NK-92 (cell line): ENCODE data around the gene NLRP5.
"Not testable (repeated sequence)": the region's sequence is repeated elsewhere in the genome, so short reads cannot be mapped to it uniquely, and the experiment has no call there.

Source experiments
- DNase-seq: peaks from one replicate; lab custom pipeline; 2025; ENCODE audit not compliant: unreplicated experiment; lab: John Stamatoyannopoulos, UW

NLRP5 gene

GRCh38 chr19:56098237-56098636 lies 111.7 kb downstream of the NLRP5 start:
- DNase-seq: not testable (repeated sequence)

- DNase-seq: no peak
Observed at GRCh38 chr19:56098731-56099568, 112.4 kb downstream of the NLRP5 start.

GRCh38 chr19:56099638-56100539 lies 113.3 kb downstream of the NLRP5 start:
- DNase-seq: no peak

- DNase-seq: no peak
Observed at GRCh38 chr19:56101095-56101494, 114.5 kb downstream of the NLRP5 start.

GRCh38 chr19:56101746-56102535 lies 115.4 kb downstream of the NLRP5 start:
- DNase-seq: no peak

- DNase-seq: no peak
Observed at GRCh38 chr19:56103027-56103614, 116.5 kb downstream of the NLRP5 start.

- no peak for DNase-seq
Observed at GRCh38 chr19:56104423-56104822, 117.8 kb downstream of the NLRP5 start.

GRCh38 chr19:56105090-56105701 lies 118.6 kb downstream of the NLRP5 start:
- no peak for DNase-seq

GRCh38 chr19:56105831-56106396 lies 119.3 kb downstream of the NLRP5 start:
- DNase-seq: not testable (repeated sequence)

GRCh38 chr19:56106397-56106849 lies 119.8 kb downstream of the NLRP5 start:
- DNase-seq: no peak

GRCh38 chr19:56106993-56107392 lies 120.4 kb downstream of the NLRP5 start:
- DNase-seq: no peak

GRCh38 chr19:56107626-56108351 lies 121.2 kb downstream of the NLRP5 start:
- no peak for DNase-seq

GRCh38 chr19:56108447-56109195 lies 122.0 kb downstream of the NLRP5 start:
- DNase-seq: no peak

- DNase-seq: no peak
Observed at GRCh38 chr19:56109226-56109625, 122.7 kb downstream of the NLRP5 start.

- no peak for DNase-seq
Observed at GRCh38 chr19:56110515-56111448, 124.2 kb downstream of the NLRP5 start.
